ENCODE data around the gene CLCF1.

CLCF1 gene

GRCh38 chr11:67412495-67413179, 39.2 kb upstream of the CLCF1 start:
- peaks cover 73 to 91% of the 10 kb centered on the region in 2 donors for H3K4me1 Mint-ChIP-seq
- no peaks in the 10 kb centered on the region for H3K27me3 Mint-ChIP-seq
- H3K36me3 Mint-ChIP-seq: peaks cover 10 to 16% of the 10 kb centered on the region in 2 donors
- ATAC-seq (replicated peaks): peak in 1 of 2 donors; percentile 3
- DNase-seq: no peak
- H3K4me3 Mint-ChIP-seq: peak overlapping the region; percentile 25 to 37
- H3K27ac Mint-ChIP-seq: peak overlapping the region; percentile 39
- no peaks in the 10 kb centered on the region for H3K9me3 Mint-ChIP-seq

- Mint-ChIP-seq H3K4me1 (peaks cover 74 to 91% of the 10 kb centered on the region in 2 donors), H3K4me3 (peak overlapping the region in 1 of 2 donors; percentile 39), H3K27me3 (no peaks in the 10 kb centered on the region), H3K27ac (peak overlapping the region; percentile 81), H3K9me3 (no peaks in the 10 kb centered on the region), H3K36me3 (peaks cover 10 to 24% of the 10 kb centered on the region in 2 donors)
- ATAC-seq (replicated peaks) (peak; percentile 43 to 55), DNase-seq (no peak)
These were observed 38.4 kb upstream of the CLCF1 start for GRCh38 chr11:67411785-67412152.

- Mint-ChIP-seq H3K27me3 (no peaks in the 10 kb centered on the region), H3K4me3 (peak overlapping the region in 1 of 2 donors; percentile 39), H3K36me3 (peaks cover 13 to 29% of the 10 kb centered on the region in 2 donors), H3K27ac (peak overlapping the region; percentile 81), H3K4me1 (peaks cover 74 to 91% of the 10 kb centered on the region in 2 donors), H3K9me3 (no peaks in the 10 kb centered on the region)
- no peak for DNase-seq
- ATAC-seq (replicated peaks): no peak
These were observed 37.8 kb upstream of the CLCF1 start for GRCh38 chr11:67410984-67411784.

- ATAC-seq (replicated peaks): no peak
- H3K9me3 Mint-ChIP-seq: no peaks in the 10 kb centered on the region
- H3K27ac Mint-ChIP-seq: peak overlapping the region; percentile 81
- no peaks in the 10 kb centered on the region for H3K27me3 Mint-ChIP-seq
- H3K4me3 Mint-ChIP-seq: peak overlapping the region; percentile 68 to 73
- peaks cover 78 to 95% of the 10 kb centered on the region in 2 donors for H3K4me1 Mint-ChIP-seq
- peaks cover 18 to 33% of the 10 kb centered on the region in 2 donors for H3K36me3 Mint-ChIP-seq
- DNase-seq: no peak
These were observed 37.0 kb upstream of the CLCF1 start for GRCh38 chr11:67410369-67410831.

GRCh38 chr11:67409781-67410368, 36.5 kb upstream of the CLCF1 start:
- Mint-ChIP-seq H3K4me1 (peaks cover 78 to 96% of the 10 kb centered on the region in 2 donors), H3K4me3 (peak overlapping the region; percentile 68 to 73), H3K27ac (peak overlapping the region; percentile 95), H3K27me3 (no peaks in the 10 kb centered on the region), H3K9me3 (no peaks in the 10 kb centered on the region), H3K36me3 (peaks cover 22 to 36% of the 10 kb centered on the region in 2 donors)
- ATAC-seq (replicated peaks) (peak; percentile 4 to 19), DNase-seq (no peak)

GRCh38 chr11:67409261-67409666, 35.9 kb upstream of the CLCF1 start:
- Mint-ChIP-seq H3K27ac (peak overlapping the region; percentile 93), H3K4me1 (peaks cover 83 to 99% of the 10 kb centered on the region in 2 donors), H3K9me3 (no peaks in the 10 kb centered on the region), H3K36me3 (peaks cover 24 to 41% of the 10 kb centered on the region in 2 donors), H3K4me3 (peak overlapping the region; percentile 41 to 68), H3K27me3 (no peaks in the 10 kb centered on the region)
- DNase-seq (no peak), ATAC-seq (replicated peaks) (peak; percentile 49 to 69)

GRCh38 chr11:67408437-67409200, 35.2 kb upstream of the CLCF1 start:
- no peak for ATAC-seq (replicated peaks)
- Mint-ChIP-seq H3K27ac (peak overlapping the region; percentile 93), H3K27me3 (no peaks in the 10 kb centered on the region), H3K4me3 (peak overlapping the region; percentile 41 to 68), H3K36me3 (peaks cover 27 to 41% of the 10 kb centered on the region in 2 donors), H3K4me1 (peaks cover 85 to 99% of the 10 kb centered on the region in 2 donors), H3K9me3 (no peaks in the 10 kb centered on the region)
- DNase-seq: no peak

GRCh38 chr11:67407688-67408163, 34.3 kb upstream of the CLCF1 start:
- H3K4me3 Mint-ChIP-seq: peak overlapping the region in 1 of 2 donors; percentile 65
- H3K4me1 Mint-ChIP-seq: peaks cover 78 to 98% of the 10 kb centered on the region in 2 donors
- H3K27me3 Mint-ChIP-seq: no peaks in the 10 kb centered on the region
- H3K9me3 Mint-ChIP-seq: no peaks in the 10 kb centered on the region
- DNase-seq (no peak), ATAC-seq (replicated peaks) (no peak)
- peak overlapping the region; percentile 93 for H3K27ac Mint-ChIP-seq
- H3K36me3 Mint-ChIP-seq: peaks cover 28 to 41% of the 10 kb centered on the region in 2 donors

- Mint-ChIP-seq H3K27me3 (no peaks in the 10 kb centered on the region), H3K27ac (peak overlapping the region; percentile 93), H3K4me1 (peaks cover 72 to 92% of the 10 kb centered on the region in 2 donors), H3K9me3 (no peaks in the 10 kb centered on the region), H3K36me3 (peaks cover 28 to 41% of the 10 kb centered on the region in 2 donors), H3K4me3 (peak overlapping the region; percentile 8 to 70)
- no peak for ATAC-seq (replicated peaks)
- DNase-seq: no peak
These were observed 33.7 kb upstream of the CLCF1 start for GRCh38 chr11:67406969-67407687.

- ATAC-seq (replicated peaks): no peak
- no peaks in the 10 kb centered on the region for H3K9me3 Mint-ChIP-seq
- H3K27me3 Mint-ChIP-seq: no peaks in the 10 kb centered on the region
- peak overlapping the region; percentile 46 to 70 for H3K4me3 Mint-ChIP-seq
- no peak for DNase-seq
- H3K4me1 Mint-ChIP-seq: peaks cover 65 to 85% of the 10 kb centered on the region in 2 donors
- peaks cover 28 to 41% of the 10 kb centered on the region in 2 donors for H3K36me3 Mint-ChIP-seq
- H3K27ac Mint-ChIP-seq: peak overlapping the region; percentile 86
These were observed 33.1 kb upstream of the CLCF1 start for GRCh38 chr11:67406420-67406968.

- Mint-ChIP-seq H3K27ac (peak overlapping the region; percentile 92), H3K4me1 (peaks cover 58 to 81% of the 10 kb centered on the region in 2 donors), H3K9me3 (no peaks in the 10 kb centered on the region), H3K4me3 (peak overlapping the region in 1 of 2 donors; percentile 98), H3K27me3 (no peaks in the 10 kb centered on the region), H3K36me3 (peaks cover 28 to 42% of the 10 kb centered on the region in 2 donors)
- DNase-seq (no peak), ATAC-seq (replicated peaks) (no peak)
These were observed 32.4 kb upstream of the CLCF1 start for GRCh38 chr11:67405688-67406339.

GRCh38 chr11:67405196-67405567, 31.8 kb upstream of the CLCF1 start:
- no peak for ATAC-seq (replicated peaks)
- Mint-ChIP-seq H3K4me1 (peaks cover 58 to 81% of the 10 kb centered on the region in 2 donors), H3K4me3 (peak overlapping the region; percentile 93 to 98), H3K36me3 (peaks cover 28 to 43% of the 10 kb centered on the region in 2 donors), H3K27me3 (no peaks in the 10 kb centered on the region), H3K9me3 (no peaks in the 10 kb centered on the region), H3K27ac (peak overlapping the region; percentile 92)
- no peak for DNase-seq
